HepG2 (cell line): Measurements from ENCODE around the gene SERPINF2. TPM values are rescaled to one million over a fixed set of nuclear protein-coding genes. Genes with fewer than 3 reads are reported as not detected.

Experiments used
- HNRNPLL ChIP-seq: fragments of 200-400 bp; formaldehyde crosslinking; IDR thresholded peaks from 2 replicates; pipeline ENCODE4 v1.6.1; 2017; ENCODE audit warnings: mild to moderate bottlenecking, low read depth, low read length; ENCODE audit not compliant: poor library complexity, severe bottlenecking
- MIXL1 ChIP-seq: IDR thresholded peaks from 2 replicates; pipeline ENCODE4 v1.6.1; 2016
- NAIF1 ChIP-seq: sonication (generic); formaldehyde crosslinking; IDR thresholded peaks from 2 replicates; pipeline ENCODE4 v1.5.0; 2020; ENCODE audit warnings: mild to moderate bottlenecking, missing genetic modification reagents, borderline replicate concordance
- NR2F1 ChIP-seq, 2 experiments: fragments of 450-650 bp in 1 of 2; formaldehyde crosslinking in 1 of 2; IDR thresholded peaks; 2 replicates each; pipeline versions ENCODE4 v1.5.0 to v1.6.1; 2016 to 2020; ENCODE audit warnings: mild to moderate bottlenecking in 1 of 2, missing compliant biosample characterization in 1 of 2, missing genetic modification reagents in 1 of 2, moderate library complexity in 1 of 2
- SALL1 ChIP-seq: sonication (generic); formaldehyde crosslinking; IDR thresholded peaks from 2 replicates; pipeline ENCODE4 v1.8.0; 2022; ENCODE audit warnings: mild to moderate bottlenecking, missing genetic modification reagents
- SAP130 ChIP-seq: IDR thresholded peaks from 2 replicates; pipeline ENCODE4 v1.6.1; 2016; ENCODE audit warnings: low read depth
- STAG1 ChIP-seq: sonication (generic); formaldehyde crosslinking; IDR thresholded peaks from 2 replicates; pipeline ENCODE4 v1.4.0; 2020; ENCODE audit warnings: missing genetic modification reagents
- ZNF121 ChIP-seq: sonication (generic); formaldehyde crosslinking; IDR thresholded peaks from 2 replicates; pipeline ENCODE4 v1.5.0; 2020; ENCODE audit warnings: mild to moderate bottlenecking, missing genetic modification reagents
- ZNF264 ChIP-seq: sonication (generic); formaldehyde crosslinking; IDR thresholded peaks from 2 replicates; pipeline ENCODE4 v1.4.0; 2020; ENCODE audit warnings: missing genetic modification reagents
- ZNF333 ChIP-seq: sonication (generic); formaldehyde crosslinking; IDR thresholded peaks from 2 replicates; pipeline ENCODE4 v1.4.0; 2020; ENCODE audit warnings: mild to moderate bottlenecking, missing genetic modification reagents, borderline replicate concordance
- polyA plus RNA-seq, 8 experiments: library from polyadenylated mRNA; depleted of rRNA in 3 of 8; stranded (reverse) in 7 of 8; unstranded in 1 of 8; fragments of >200 nt; fragmentation: Illumina TruSeq in 4 of 8; extraction: Trizol in 4 of 8; gene quantifications; 2 replicates each; pipeline versions ENCODE4 v1.2.1 to v1.2.3, GENCODE V29; 2011 to 2016; ENCODE audit warnings: low read depth in 4 of 8, missing spikeins in 1 of 8, mixed read lengths in 1 of 8; ENCODE audit not compliant: insufficient read depth in 1 of 8
- total RNA-seq, 5 experiments: library from RNA; depleted of rRNA; stranded (reverse); fragments of >200 nt; fragmentation: Illumina TruSeq; extraction: Trizol; gene quantifications; 2 replicates each; pipeline ENCODE4 v1.2.3, GENCODE V29; 2016; ENCODE audit warnings: low read depth in 1 of 5
- TF ChIP-seq, protein P1 (sequence below): sonication (generic); formaldehyde crosslinking; IDR thresholded peaks from 2 replicates; pipeline ENCODE4 v1.4.0; 2020; ENCODE audit warnings: mild to moderate bottlenecking, missing genetic modification reagents
- TF ChIP-seq, protein P2 (sequence below): IDR thresholded peaks from 2 replicates; pipeline ENCODE4 v1.6.1; 2016; ENCODE audit warnings: low read depth, missing genetic modification reagents, missing compliant biosample characterization
- TF ChIP-seq, protein P3 (sequence below): sonication (generic); formaldehyde crosslinking; IDR thresholded peaks from 2 replicates; pipeline ENCODE4 v1.8.0; 2022; ENCODE audit warnings: mild to moderate bottlenecking, missing genetic modification reagents, moderate library complexity
- TF ChIP-seq, protein P4 (sequence below), 2 experiments: sonication (generic) in 1 of 2; formaldehyde crosslinking in 1 of 2; IDR thresholded peaks; 2 replicates each; pipeline versions ENCODE4 v1.4.0 to v1.6.1; 2018 to 2020; ENCODE audit warnings: missing genetic modification reagents in 2 of 2, borderline replicate concordance in 1 of 2, low read depth in 1 of 2, mild to moderate bottlenecking in 1 of 2, missing biosample characterization in 1 of 2

The SERPINF2 gene
- total and polyA plus RNA-seq, 2 of the 13 experiments (the other 11 are each of a cell fraction or from before 2014, with no cell fraction given), result 309 to 548 TPM

DNA sequence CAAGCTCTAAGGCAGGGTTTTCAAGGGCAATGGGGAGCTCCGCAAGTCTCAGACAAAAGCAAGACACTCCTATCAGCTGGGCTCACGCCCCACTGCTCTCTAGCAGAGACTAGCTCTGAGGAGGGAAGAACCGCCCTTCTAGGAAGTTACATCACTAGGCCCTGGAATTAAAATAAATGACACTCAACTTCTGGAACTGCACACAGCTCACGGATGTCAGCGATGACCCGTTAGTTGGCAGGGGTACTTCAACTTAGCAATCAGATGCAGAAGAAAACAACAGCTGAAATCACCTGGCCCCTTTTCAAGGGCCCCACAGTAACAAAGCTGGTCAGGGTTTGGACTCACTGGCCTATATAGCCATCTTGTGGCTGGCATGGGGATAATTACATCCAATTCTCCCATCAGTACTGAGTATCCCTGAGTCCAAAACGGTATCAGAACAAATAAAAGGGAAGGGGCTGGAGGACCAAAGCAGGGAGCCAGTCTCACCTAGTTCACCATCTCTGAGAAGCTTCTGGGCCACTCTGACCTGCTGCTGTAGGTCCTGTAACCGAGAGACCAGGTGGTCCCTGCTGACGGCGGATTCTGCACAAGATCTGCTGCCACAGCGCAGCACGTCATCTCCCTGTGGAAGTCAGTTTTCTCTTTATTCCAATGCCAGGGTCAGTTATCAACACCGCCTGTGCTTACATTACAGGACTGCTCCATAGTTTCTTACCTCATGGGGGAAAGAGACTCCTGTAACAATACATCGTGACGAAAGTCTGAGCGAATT lies 41.4 kb downstream of the SERPINF2 start (continued):
- TF ChIP-seq, protein P1, sequence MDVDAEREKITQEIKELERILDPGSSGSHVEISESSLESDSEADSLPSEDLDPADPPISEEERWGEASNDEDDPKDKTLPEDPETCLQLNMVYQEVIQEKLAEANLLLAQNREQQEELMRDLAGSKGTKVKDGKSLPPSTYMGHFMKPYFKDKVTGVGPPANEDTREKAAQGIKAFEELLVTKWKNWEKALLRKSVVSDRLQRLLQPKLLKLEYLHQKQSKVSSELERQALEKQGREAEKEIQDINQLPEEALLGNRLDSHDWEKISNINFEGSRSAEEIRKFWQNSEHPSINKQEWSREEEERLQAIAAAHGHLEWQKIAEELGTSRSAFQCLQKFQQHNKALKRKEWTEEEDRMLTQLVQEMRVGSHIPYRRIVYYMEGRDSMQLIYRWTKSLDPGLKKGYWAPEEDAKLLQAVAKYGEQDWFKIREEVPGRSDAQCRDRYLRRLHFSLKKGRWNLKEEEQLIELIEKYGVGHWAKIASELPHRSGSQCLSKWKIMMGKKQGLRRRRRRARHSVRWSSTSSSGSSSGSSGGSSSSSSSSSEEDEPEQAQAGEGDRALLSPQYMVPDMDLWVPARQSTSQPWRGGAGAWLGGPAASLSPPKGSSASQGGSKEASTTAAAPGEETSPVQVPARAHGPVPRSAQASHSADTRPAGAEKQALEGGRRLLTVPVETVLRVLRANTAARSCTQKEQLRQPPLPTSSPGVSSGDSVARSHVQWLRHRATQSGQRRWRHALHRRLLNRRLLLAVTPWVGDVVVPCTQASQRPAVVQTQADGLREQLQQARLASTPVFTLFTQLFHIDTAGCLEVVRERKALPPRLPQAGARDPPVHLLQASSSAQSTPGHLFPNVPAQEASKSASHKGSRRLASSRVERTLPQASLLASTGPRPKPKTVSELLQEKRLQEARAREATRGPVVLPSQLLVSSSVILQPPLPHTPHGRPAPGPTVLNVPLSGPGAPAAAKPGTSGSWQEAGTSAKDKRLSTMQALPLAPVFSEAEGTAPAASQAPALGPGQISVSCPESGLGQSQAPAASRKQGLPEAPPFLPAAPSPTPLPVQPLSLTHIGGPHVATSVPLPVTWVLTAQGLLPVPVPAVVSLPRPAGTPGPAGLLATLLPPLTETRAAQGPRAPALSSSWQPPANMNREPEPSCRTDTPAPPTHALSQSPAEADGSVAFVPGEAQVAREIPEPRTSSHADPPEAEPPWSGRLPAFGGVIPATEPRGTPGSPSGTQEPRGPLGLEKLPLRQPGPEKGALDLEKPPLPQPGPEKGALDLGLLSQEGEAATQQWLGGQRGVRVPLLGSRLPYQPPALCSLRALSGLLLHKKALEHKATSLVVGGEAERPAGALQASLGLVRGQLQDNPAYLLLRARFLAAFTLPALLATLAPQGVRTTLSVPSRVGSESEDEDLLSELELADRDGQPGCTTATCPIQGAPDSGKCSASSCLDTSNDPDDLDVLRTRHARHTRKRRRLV (CRISPR knock-in tag), result no peak
- TF ChIP-seq ZNF333 (CRISPR knock-in tag) (no peak), SAP130 (CRISPR knock-in tag) (peak; percentile 52), STAG1 (peak; percentile 94), ZNF121 (CRISPR knock-in tag) (peak; percentile 26; the same call in 1 of the 2 replicates), MIXL1 (CRISPR knock-in tag) (peak; percentile 73; the same call in 1 of the 2 replicates), SALL1 (CRISPR knock-in tag) (peak; percentile 51), HNRNPLL (no peak), NAIF1 (CRISPR knock-in tag) (no peak), NR2F1 (CRISPR knock-in tag; IDR thresholded peaks at IDR 0.05) (no peak), ZNF264 (CRISPR knock-in tag) (no peak)
- TF ChIP-seq, protein P2, sequence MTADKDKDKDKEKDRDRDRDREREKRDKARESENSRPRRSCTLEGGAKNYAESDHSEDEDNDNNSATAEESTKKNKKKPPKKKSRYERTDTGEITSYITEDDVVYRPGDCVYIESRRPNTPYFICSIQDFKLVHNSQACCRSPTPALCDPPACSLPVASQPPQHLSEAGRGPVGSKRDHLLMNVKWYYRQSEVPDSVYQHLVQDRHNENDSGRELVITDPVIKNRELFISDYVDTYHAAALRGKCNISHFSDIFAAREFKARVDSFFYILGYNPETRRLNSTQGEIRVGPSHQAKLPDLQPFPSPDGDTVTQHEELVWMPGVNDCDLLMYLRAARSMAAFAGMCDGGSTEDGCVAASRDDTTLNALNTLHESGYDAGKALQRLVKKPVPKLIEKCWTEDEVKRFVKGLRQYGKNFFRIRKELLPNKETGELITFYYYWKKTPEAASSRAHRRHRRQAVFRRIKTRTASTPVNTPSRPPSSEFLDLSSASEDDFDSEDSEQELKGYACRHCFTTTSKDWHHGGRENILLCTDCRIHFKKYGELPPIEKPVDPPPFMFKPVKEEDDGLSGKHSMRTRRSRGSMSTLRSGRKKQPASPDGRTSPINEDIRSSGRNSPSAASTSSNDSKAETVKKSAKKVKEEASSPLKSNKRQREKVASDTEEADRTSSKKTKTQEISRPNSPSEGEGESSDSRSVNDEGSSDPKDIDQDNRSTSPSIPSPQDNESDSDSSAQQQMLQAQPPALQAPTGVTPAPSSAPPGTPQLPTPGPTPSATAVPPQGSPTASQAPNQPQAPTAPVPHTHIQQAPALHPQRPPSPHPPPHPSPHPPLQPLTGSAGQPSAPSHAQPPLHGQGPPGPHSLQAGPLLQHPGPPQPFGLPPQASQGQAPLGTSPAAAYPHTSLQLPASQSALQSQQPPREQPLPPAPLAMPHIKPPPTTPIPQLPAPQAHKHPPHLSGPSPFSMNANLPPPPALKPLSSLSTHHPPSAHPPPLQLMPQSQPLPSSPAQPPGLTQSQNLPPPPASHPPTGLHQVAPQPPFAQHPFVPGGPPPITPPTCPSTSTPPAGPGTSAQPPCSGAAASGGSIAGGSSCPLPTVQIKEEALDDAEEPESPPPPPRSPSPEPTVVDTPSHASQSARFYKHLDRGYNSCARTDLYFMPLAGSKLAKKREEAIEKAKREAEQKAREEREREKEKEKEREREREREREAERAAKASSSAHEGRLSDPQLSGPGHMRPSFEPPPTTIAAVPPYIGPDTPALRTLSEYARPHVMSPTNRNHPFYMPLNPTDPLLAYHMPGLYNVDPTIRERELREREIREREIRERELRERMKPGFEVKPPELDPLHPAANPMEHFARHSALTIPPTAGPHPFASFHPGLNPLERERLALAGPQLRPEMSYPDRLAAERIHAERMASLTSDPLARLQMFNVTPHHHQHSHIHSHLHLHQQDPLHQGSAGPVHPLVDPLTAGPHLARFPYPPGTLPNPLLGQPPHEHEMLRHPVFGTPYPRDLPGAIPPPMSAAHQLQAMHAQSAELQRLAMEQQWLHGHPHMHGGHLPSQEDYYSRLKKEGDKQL (CRISPR knock-in tag), result no peak
- TF ChIP-seq, protein P3, sequence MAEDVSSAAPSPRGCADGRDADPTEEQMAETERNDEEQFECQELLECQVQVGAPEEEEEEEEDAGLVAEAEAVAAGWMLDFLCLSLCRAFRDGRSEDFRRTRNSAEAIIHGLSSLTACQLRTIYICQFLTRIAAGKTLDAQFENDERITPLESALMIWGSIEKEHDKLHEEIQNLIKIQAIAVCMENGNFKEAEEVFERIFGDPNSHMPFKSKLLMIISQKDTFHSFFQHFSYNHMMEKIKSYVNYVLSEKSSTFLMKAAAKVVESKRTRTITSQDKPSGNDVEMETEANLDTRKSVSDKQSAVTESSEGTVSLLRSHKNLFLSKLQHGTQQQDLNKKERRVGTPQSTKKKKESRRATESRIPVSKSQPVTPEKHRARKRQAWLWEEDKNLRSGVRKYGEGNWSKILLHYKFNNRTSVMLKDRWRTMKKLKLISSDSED, result no peak
- TF ChIP-seq, protein P4, sequence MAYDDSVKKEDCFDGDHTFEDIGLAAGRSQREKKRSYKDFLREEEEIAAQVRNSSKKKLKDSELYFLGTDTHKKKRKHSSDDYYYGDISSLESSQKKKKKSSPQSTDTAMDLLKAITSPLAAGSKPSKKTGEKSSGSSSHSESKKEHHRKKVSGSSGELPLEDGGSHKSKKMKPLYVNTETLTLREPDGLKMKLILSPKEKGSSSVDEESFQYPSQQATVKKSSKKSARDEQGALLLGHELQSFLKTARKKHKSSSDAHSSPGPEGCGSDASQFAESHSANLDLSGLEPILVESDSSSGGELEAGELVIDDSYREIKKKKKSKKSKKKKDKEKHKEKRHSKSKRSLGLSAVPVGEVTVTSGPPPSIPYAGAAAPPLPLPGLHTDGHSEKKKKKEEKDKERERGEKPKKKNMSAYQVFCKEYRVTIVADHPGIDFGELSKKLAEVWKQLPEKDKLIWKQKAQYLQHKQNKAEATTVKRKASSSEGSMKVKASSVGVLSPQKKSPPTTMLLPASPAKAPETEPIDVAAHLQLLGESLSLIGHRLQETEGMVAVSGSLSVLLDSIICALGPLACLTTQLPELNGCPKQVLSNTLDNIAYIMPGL (CRISPR knock-in tag; IDR thresholded peaks at IDR 0.05; ENCODE audit: borderline replicate concordance in 1 of 2, low read depth in 1 of 2), result 0 out of 4 replicates have a peak, but pooled peaks of 1 of the 2 experiments have one; percentile 40
